HL-60 (cell line): ENCODE measurements around the gene COMMD4.

Source experiments
- DNase-seq, 2 experiments: peaks; one replicate each; pipeline ENCODE4 v3.0.0-alpha.2; 2010 to 2020; ENCODE audit warnings: low read depth in 1 of 2, low spot score in 1 of 2
- H3K27ac ChIP-seq: fragments of 250-450 bp; sonication (Bioruptor Pico); replicated peaks from 2 replicates; pipeline ENCODE4 v1.5.1; 2020; ENCODE audit warnings: mild to moderate bottlenecking, moderate library complexity
- H3K27me3 ChIP-seq: fragments of 250-450 bp; sonication (Bioruptor Pico); 2 replicates; pipeline ENCODE4 v1.5.1; 2021; ENCODE audit warnings: mild to moderate bottlenecking, moderate library complexity; ENCODE audit not compliant: insufficient read depth, poor library complexity, severe bottlenecking
- H3K4me3 ChIP-seq: replicated peaks from 2 replicates; pipeline ENCODE4 v1.5.1; 2011; ENCODE audit warnings: mild to moderate bottlenecking, control low read depth, low read length; ENCODE audit not compliant: insufficient read depth
- CTCF ChIP-seq: IDR thresholded peaks from one replicate; pipeline ENCODE4 v1.5.1; 2011; ENCODE audit warnings: low read length, control low read depth, inconsistent platforms; ENCODE audit not compliant: insufficient read depth
- GABPA ChIP-seq: IDR thresholded peaks from 2 replicates; pipeline ENCODE4 v1.6.1; 2012; ENCODE audit warnings: low read depth
- POLR2AphosphoS5 ChIP-seq: IDR thresholded peaks from 2 replicates; pipeline ENCODE4 v1.6.1; 2012; ENCODE audit warnings: low read depth
- REST ChIP-seq: IDR thresholded peaks from 2 replicates; pipeline ENCODE4 v1.6.1; 2012; ENCODE audit warnings: low read depth; ENCODE audit not compliant: insufficient replicate concordance
- SPI1 ChIP-seq: IDR thresholded peaks from 2 replicates; pipeline ENCODE4 v1.6.1; 2012; ENCODE audit warnings: low read depth, mild to moderate bottlenecking, borderline replicate concordance

The COMMD4 gene

GRCh38 chr15:75325922-75326321, 9.9 kb upstream of the COMMD4 start:
- no peak for DNase-seq
- H3K27ac ChIP-seq: no peak overlapping the region
- TF ChIP-seq REST: no peak
- H3K4me3 ChIP-seq: no peak overlapping the region
- no peaks in the 10 kb centered on the region for H3K27me3 ChIP-seq

GRCh38 chr15:75327005-75327404, 8.9 kb upstream of the COMMD4 start:
- TF ChIP-seq REST (no peak), GABPA (no peak), SPI1 (no peak), CTCF (no peak), POLR2AphosphoS5 (no peak)
- H3K4me3 ChIP-seq: no peak overlapping the region
- no peak for DNase-seq
- no peaks in the 10 kb centered on the region for H3K27me3 ChIP-seq
- no peak overlapping the region for H3K27ac ChIP-seq

- H3K27ac ChIP-seq: no peak overlapping the region
- no peak for DNase-seq
Observed at GRCh38 chr15:75327491-75327890, 8.4 kb upstream of the COMMD4 start.

More at GRCh38 chr15:75327491-75327890, 8.4 kb upstream of the COMMD4 start:
- Histone ChIP-seq H3K27me3 (no peaks in the 10 kb centered on the region), H3K4me3 (no peak overlapping the region)
- TF ChIP-seq POLR2AphosphoS5: no peak
- TF ChIP-seq SPI1: no peak
- TF ChIP-seq GABPA: no peak
- TF ChIP-seq CTCF: no peak
- TF ChIP-seq REST: no peak
